GM12872 (cell line): Measurements from ENCODE around the gene LRIG3.

Experiments
- CTCF ChIP-seq: IDR thresholded peaks from 3 replicates; pipeline ENCODE4 v1.5.1; 2011; ENCODE audit warnings: low read depth, mild to moderate bottlenecking, low read length, moderate library complexity; ENCODE audit not compliant: insufficient read depth

Gene LRIG3

GRCh38 chr12:58895053-58895452 is 25.3 kb downstream of the LRIG3 start:
- TF ChIP-seq CTCF, result no peak

DNA sequence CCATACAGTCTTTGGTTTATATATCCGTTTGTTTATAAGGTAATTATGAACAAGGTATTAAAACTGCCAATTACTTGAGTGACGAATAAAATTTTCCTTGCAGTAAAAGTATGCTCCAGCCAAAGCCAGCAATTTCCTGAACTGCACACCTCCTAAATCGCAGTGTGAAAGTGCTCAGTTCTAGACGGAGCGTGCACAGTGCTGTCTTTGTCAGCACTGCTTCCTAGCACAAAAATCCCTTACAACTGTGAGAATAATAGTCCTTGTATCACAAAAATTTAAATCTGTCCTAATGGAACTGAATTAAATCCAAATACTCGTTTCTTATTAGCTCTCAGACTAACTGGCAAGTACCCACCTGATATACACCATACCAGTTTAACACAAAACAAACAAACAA is 26.3 kb downstream of the LRIG3 start:
- TF ChIP-seq CTCF, result no peak

GRCh38 chr12:58893495-58893894 is 26.8 kb downstream of the LRIG3 start:
- no peak for TF ChIP-seq CTCF

DNA sequence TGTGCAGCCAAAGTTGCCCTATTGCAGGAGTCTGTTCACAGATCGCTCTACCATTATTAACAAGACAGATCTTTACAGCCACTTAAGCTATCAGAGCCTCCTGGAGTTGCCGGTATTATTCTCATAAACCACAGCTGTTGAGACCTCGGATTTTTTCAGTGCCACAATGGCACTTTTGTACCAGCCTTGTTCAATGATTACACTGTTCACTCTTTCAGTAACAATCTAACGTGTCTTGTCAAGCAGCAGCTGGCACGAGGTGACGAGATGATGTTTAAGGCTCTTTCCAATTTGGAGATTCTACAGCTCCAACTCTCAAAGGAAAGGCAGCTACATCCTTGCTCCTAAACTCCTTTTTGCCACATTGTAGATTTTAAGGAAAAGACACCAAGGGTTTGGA is 30.7 kb downstream of the LRIG3 start:
- no peak for TF ChIP-seq CTCF

- TF ChIP-seq CTCF, result no peak
These were observed 32.0 kb downstream of the LRIG3 start for GRCh38 chr12:58888131-58888783.

GRCh38 chr12:58887068-58887467 is 33.2 kb downstream of the LRIG3 start:
- TF ChIP-seq CTCF, result no peak

DNA sequence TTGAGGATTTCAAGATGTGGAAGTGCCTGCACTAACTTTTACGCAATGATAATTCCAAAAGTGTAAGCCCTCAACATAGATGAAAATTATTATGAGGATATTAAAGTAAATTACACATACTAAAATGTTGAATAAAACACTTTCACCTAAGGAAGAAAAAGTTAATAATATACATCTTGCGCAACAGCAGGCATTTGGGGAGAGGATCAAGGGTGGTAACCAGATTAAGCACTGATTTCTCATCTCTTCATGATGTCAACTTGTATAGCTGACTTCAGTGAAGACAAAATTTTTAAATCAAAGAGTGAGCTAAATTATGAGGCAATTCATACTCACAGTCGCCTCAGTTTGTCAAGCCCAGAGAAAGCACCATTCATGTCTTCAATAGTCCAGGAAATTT is 33.8 kb downstream of the LRIG3 start:
- no peak for TF ChIP-seq CTCF
